Prostate gland (tissue), 2 donors: ENCODE results near the gene SF3B6. TPM values are rescaled to one million over a fixed set of nuclear protein-coding genes. Genes with fewer than 3 reads are reported as not detected.

Source experiments
- DNase-seq: peaks from one replicate; pipeline ENCODE4 v3.0.0-alpha.2; 2019; ENCODE audit warnings: low spot score
- H3K27ac ChIP-seq, 2 donors: fragments of 200-600 bp; sonication (generic); 2 replicates each; pipeline ENCODE4 v1.5.1; 2017 to 2019
- H3K27me3 ChIP-seq: fragments of 200-600 bp; sonication (generic); replicated peaks from 2 replicates; pipeline ENCODE4 v1.5.1; 2019; ENCODE audit not compliant: insufficient read depth
- H3K36me3 ChIP-seq, 2 donors: fragments of 200-600 bp; sonication (generic); 1 replicate in 1 of 2; 2 replicates in 1 of 2; pipeline versions ENCODE4 v1.5.1 to v1.8.1; 2017 to 2019
- H3K4me1 ChIP-seq: fragments of 200-600 bp; sonication (generic); replicated peaks from 2 replicates; pipeline ENCODE4 v1.5.1; 2019
- H3K4me3 ChIP-seq, 2 donors: fragments of 200-600 bp; sonication (generic); 2 replicates each; pipeline ENCODE4 v1.5.1; 2017 to 2019
- H3K9me3 ChIP-seq: fragments of 200-600 bp; sonication (generic); 2 replicates; pipeline ENCODE4 v1.5.1; 2017
- CTCF ChIP-seq, 4 experiments: fragments of 200-600 bp in 2 of 4; fragments of 450-650 bp in 2 of 4; sonication (generic) in 2 of 4; IDR thresholded peaks; 1 replicate in 3 of 4; 2 replicates in 1 of 4; pipeline ENCODE4 v1.5.1; 2016 to 2019; ENCODE audit warnings: antibody characterized with exemption in 4 of 4, mild to moderate bottlenecking in 2 of 4, moderate library complexity in 2 of 4
- POLR2A ChIP-seq: fragments of 450-650 bp; IDR thresholded peaks from one replicate; pipeline ENCODE4 v1.6.1; 2016; ENCODE audit warnings: antibody characterized with exemption, mild to moderate bottlenecking
- POLR2AphosphoS5 ChIP-seq: sonication (generic); formaldehyde crosslinking; IDR thresholded peaks from one replicate; pipeline ENCODE4 v1.6.1; 2017; ENCODE audit warnings: antibody characterized with exemption
- WGBS: methylation state at CpG from one replicate; pipeline ENCODE4 v1.1.5; 2018; 5-methylcytosine and 5-hydroxymethylcytosine counted together
- intact Hi-C: fragments of 100-400 bp; cut with DNase I; formaldehyde crosslinking; loops from one replicate; pipeline ENCODE4 v1.14.2; 2022
- total RNA-seq, 2 donors: library from RNA; depleted of rRNA; stranded (reverse); fragments of >200 nt; gene quantifications; one replicate each; pipeline ENCODE4 v1.1.0, GENCODE V29; 2016

The SF3B6 gene
- total RNA-seq, 2 donors from 2014 or later: 78.9 to 79.3 TPM

- no peak for TF ChIP-seq POLR2A
- TF ChIP-seq POLR2AphosphoS5: no peak
- TF ChIP-seq CTCF (IDR thresholded peaks at IDR 0.05): no peak
- Histone ChIP-seq H3K4me1 (no peaks in the 10 kb centered on the region), H3K4me3 (peak overlapping the region; percentile 53 to 55), H3K27ac (peak overlapping the region; percentile 98), H3K9me3 (no peaks in the 10 kb centered on the region), H3K27me3 (no peaks in the 10 kb centered on the region), H3K36me3 (no peaks in the 10 kb centered on the region)
- no peak for DNase-seq
- intact Hi-C loops: loop anchor here (2.0 kb wide), 1 partner anchor 151 kb away; the partner anchor contains the start of gene ATAD2B
- WGBS: 34% methylated on average over 2 of the region's 2 CpGs
Observed at GRCh38 chr2:24077879-24078278, 1.8 kb upstream of the SF3B6 start.

- intact Hi-C loops: loop anchor here (2.0 kb wide), 1 partner anchor 151 kb away; the partner anchor contains the start of gene ATAD2B
- no peaks in the 10 kb centered on the region for H3K36me3 ChIP-seq
- no peaks in the 10 kb centered on the region for H3K4me1 ChIP-seq
- H3K27me3 ChIP-seq: no peaks in the 10 kb centered on the region
- H3K27ac ChIP-seq: peak overlapping the region; percentile 98
- H3K9me3 ChIP-seq: no peaks in the 10 kb centered on the region
- under 1% methylated on average over 9 of the region's 9 CpGs for WGBS
- no peak for DNase-seq
- TF ChIP-seq CTCF (IDR thresholded peaks at IDR 0.05) (no peak), POLR2A (no peak), POLR2AphosphoS5 (no peak)
- peak overlapping the region; percentile 53 to 55 for H3K4me3 ChIP-seq
Observed at GRCh38 chr2:24077535-24077877, 1.4 kb upstream of the SF3B6 start.

- Histone ChIP-seq H3K4me3 (peak overlapping the region; percentile 53 to 55), H3K36me3 (no peaks in the 10 kb centered on the region), H3K27ac (peak overlapping the region; percentile 98), H3K9me3 (no peaks in the 10 kb centered on the region), H3K27me3 (no peaks in the 10 kb centered on the region), H3K4me1 (no peaks in the 10 kb centered on the region)
- no peak for DNase-seq
- intact Hi-C loops: loop anchor here (2.0 kb wide), 1 partner anchor 150 kb away; the partner anchor contains the start of gene ATAD2B
- TF ChIP-seq CTCF (IDR thresholded peaks at IDR 0.05) (no peak), POLR2AphosphoS5 (peak; percentile 5), POLR2A (peak; percentile 74)
- WGBS: under 1% methylated on average over 37 of the region's 41 CpGs
Observed at GRCh38 chr2:24076849-24077534, 866 bp upstream of the SF3B6 start.

DNA sequence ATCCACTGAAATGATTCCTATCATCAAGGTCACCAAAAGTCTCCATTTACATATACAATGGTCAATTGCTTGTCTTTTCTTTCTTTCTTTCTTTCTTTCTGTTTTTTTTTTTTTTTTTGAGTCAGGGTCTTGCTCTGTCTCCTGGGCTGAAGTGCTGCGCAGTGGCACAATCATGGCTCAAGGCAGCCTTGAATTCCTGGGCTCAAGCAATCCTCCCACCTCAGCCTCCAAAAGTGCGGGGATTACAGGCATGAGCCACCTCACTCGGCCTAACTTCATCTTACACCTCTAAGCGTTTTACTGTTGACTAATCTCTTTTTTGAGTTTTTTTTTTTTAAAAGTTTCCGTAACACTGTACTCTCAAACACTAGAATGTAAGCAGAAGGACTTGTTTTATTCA lies 867 bp downstream of the SF3B6 start:
- Histone ChIP-seq H3K36me3 (no peaks in the 10 kb centered on the region), H3K4me3 (peak overlapping the region; percentile 53 to 55)
- intact Hi-C loops: no loop called here

More for the DNA sequence above, 867 bp downstream of the SF3B6 start:
- no peaks in the 10 kb centered on the region for H3K27me3 ChIP-seq
- DNase-seq: no peak
- H3K9me3 ChIP-seq: no peaks in the 10 kb centered on the region
- 56% methylated on average over 5 of the region's 5 CpGs for WGBS
- H3K27ac ChIP-seq: peak overlapping the region; percentile 98
- TF ChIP-seq CTCF (IDR thresholded peaks at IDR 0.05): no peak
- no peak for TF ChIP-seq POLR2A
- TF ChIP-seq POLR2AphosphoS5: no peak
- no peaks in the 10 kb centered on the region for H3K4me1 ChIP-seq
